ENCODE measurements around the gene PTPN22.

The PTPN22 gene

DNA sequence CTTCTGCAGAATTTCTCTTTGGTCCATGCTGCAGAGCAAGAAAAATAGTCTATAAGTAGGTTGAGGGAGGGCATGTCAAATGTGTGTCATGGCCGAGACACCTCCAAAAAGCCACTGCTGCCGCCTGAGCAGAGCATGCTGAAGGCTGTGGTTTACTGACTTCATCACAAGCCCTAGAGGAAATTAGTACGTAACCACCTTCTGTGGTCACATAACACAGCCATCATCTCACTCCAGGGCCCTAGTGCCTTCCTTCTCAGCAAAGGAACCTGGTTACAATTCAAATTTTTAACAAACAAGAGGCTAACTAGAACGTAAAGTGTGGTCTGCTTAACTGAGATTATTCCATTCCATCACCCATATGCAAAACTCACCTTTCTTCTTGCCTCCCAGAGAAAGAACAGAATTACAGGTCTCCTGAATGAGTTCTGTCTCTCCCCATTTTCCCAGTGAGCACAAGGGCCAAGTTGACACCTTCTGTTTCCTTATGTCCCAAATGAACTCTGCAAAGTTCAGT, at the start of gene PTPN22:
TSS of gene PTPN22 (minus strand) at position 116 of the 517 bp plus-strand sequence.
- no peak for DNase-seq

DNA sequence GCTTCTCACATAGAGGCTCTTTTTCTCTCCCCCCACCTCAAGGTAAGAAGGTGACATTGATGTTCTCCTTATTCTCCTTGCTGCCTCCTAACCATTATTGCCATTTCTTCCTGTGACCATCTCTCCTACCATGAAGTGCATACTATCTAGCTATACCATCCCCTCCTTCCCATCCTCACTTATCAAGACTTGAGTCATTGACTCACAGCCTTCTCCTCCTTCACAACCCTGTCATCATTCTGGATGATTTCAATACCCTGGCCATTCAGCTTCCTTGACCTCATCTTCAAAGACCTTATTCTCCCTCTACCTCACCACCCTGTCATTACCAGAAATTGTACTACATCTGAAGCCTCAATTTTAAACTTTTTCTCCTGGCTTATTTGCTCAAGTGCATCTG, 46.7 kb upstream of the PTPN22 start:
- no peak for DNase-seq

DNA sequence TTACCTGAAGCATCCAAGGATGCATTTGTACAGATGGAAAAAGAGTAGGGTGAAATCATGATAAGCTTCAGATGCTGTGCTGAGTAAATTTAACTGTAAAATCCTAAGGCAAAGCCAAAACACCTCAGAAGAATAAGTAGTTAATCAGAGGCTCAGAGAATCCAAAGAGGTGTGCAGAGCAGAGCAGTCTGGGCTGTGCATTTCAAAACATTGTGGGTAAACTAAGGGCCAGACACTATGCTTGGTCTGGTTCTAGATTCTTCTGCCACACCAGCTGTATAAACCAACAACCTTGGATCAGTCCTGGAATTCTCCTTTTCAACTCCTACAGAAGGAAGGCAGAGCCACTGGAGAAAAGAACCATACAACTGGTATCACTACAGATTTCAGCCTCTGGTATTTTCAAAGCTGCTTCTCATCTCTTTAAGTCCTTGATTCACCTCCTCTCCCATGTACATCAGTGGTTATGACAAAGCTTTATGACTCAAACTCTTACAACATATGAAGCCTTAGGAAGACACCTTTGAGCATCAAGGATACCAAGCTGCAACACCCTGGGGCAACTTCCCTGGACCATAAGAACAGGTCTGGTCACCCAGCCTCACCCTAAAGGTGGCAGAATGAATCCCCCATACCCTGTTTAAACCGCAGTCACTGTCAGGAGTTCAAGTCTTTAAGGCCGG, 46.0 kb upstream of the PTPN22 start:
- DNase-seq, result no peak

DNA sequence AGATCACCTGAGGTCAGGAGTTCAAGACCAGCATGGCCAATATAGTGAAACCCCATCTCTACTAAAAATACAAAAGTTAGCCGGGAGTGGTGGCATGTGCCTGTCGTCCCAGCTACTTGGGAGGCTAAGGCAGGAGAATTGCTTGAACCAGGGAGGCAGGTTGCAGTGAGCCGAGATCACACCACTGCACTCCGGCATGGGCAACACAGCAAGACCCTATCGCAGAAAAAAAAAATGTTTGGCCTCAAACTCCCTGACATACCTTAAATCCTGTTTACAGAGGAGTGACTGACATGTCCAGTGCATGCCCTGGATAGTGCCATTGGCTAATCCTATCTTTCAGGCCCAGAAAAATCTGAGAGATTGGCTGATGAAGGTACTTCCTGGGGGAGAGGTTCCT, 45.5 kb upstream of the PTPN22 start:
- DNase-seq, result no peak

DNA sequence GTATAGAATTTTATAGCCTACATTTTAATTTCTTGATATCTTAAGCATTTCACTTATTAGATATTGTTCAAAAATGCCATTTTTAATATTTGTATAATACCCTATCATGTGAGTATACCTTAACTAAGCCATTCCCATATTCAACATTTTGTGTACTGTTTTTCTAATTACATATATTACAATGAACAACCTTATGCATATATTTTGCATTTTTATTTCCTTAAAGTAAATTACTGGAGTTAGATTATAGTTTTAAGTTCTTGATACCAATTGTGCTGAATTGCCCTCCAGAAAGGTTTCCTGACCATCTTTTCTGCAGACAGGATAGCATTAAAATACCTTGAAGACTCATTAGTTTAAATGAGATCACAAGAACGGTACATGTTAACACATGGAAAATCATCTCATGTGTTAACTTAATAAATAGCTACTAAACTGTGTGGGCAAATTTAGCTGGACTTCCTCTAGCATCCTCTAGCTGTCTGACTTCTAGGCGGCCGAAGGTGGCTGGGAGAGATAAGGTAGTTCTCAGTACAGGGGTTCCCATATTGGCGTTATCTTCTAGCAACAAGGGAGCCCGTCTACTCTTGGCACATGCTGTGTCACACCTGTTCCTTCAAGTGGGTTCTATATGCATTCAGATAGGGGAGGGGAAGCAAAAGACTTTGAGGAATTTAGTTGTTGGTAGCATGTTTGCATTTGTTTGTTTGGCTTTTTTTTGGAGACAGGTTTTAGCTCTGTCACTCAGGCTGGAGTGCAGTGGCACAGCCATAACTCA, 42.6 kb upstream of the PTPN22 start:
- DNase-seq, result no peak

DNA sequence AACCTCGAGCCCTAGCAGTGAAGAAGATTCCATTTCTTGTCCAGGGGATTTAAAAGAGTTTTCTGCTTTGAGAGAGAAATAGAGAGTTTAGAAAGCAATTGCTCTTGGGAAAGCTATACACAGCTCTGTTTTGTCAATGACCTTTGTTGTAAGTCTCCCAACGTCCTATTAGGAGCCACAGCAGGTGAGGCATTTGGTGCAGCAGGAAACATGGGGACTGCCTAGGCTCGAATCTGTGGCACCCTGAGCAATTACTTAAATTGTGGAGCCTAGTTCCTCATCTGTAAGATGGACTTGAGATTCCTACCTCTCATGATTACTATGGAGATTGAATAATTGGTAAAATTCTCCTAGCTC, 41.8 kb upstream of the PTPN22 start:
- no peak for DNase-seq

DNA sequence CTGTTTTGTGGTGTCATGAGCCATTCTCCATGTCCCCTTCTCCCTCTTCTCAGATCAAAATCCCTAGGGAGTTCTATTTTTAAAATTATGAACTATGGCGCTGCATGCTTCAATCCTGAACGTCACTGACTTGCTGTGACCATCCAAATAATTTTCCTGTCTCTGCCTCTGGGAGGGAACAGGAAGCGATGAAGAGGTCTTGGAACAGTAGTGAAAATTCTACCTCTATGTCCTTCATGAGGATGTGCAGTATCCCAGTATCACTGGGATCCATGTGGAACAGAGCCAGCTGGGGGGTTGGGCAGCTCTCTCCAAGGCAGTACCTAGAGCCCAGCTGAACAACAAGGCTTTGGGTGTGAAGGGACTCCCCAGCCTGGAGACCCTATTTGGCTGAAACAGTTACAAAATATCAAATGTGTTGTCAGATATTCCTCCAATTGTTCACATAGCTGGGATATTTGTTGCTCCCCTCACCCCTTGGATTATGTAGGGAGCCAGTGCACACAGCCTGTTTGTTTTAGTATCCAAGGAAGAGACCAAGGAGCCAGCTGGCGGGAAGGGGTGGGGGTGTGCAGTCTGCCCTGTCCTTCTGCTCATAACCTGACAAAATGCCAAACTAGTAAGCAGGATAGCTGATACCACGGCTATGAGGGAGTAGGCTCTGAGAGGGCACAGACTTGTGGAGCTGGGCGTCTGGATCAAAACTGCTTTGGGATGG, 41.2 kb upstream of the PTPN22 start:
- DNase-seq, result no peak

DNA sequence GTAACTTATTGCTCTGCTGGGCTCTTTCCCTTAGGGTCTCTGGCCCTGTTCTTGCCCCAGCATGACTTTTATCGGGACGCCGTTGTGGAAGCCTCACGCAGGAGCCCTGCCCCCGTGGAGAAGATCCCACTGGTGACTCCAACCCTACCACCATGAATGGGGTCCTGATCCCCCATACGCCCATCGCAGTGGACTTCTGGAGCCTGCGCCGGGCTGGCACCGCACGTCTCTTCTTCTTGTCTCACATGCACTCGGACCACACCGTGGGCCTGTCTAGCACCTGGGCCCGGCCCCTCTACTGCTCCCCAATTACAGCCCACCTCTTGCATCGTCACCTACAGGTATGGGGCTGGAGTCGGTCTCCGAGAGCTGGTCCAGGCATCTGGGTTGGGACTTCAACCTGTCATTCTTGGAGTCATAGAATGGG, 33.9 kb upstream of the PTPN22 start:
- no peak for DNase-seq

DNA sequence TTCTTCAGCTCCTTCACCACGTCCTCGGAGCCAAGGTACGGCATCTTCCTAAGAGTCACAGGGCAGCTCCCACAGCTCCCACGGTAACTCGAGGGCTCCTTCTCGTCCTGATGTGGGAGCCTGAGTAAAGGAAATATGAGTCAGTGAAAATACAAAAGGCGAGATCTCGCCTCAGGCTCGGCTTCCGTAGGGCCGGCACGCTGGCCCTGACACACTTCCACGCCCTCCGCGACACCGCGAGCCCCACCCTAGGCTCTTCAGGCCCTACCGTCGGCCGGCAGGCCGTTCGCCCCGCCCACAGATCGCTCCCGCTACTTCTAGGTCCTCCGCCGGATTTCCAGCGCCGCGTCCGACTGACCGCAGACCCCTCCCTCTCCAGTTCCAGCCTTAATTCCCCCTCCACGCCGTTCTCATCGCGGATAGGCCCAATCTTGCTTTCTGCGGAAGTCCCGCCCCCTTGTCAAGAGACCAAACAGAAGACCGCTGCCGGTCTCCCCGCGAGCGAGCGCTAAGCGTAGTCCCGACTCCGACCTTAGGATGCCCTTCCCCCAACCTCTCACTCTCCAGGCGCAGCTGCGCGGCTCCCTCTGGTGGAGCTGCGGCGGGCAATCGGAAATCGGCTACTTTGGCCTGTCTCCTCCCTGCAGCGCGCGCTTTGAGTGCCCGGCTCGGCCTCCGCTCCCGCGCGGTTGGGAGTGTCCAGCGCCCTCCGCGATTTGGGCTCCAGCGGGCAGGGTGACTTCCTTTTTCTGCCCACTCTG, 33.3 kb upstream of the PTPN22 start, which contains the start of the genes AP4B1 and DCLRE1B:
TSS of gene AP4B1 (minus strand) at position 126 of the 761 bp plus-strand sequence. CDS start at position 44, 82 bp downstream.
TSS of gene DCLRE1B (plus strand) at position 653 of the 761 bp plus-strand sequence. CDS start 261 bp downstream, outside the sequence.
- DNase-seq, result peak; percentile 91

DNA sequence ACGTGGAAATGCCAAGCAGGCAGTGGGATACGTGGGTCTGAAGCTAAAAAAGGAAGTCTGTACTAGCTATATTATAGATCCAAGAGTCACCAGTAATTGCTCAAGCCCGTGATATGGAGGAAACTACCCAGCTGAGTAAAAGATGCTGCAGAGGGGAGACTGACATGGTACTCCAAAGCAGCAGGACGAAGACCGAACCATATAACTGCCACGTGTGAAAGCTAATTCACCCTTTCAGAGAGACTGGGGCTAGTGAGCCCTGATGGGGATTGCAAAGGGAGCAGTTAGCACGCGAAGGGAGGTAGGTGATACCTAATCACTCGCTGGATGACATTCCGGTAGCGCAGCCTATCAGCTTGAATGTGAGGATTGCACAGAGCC, 32.8 kb upstream of the PTPN22 start:
- DNase-seq, result no peak

DNA sequence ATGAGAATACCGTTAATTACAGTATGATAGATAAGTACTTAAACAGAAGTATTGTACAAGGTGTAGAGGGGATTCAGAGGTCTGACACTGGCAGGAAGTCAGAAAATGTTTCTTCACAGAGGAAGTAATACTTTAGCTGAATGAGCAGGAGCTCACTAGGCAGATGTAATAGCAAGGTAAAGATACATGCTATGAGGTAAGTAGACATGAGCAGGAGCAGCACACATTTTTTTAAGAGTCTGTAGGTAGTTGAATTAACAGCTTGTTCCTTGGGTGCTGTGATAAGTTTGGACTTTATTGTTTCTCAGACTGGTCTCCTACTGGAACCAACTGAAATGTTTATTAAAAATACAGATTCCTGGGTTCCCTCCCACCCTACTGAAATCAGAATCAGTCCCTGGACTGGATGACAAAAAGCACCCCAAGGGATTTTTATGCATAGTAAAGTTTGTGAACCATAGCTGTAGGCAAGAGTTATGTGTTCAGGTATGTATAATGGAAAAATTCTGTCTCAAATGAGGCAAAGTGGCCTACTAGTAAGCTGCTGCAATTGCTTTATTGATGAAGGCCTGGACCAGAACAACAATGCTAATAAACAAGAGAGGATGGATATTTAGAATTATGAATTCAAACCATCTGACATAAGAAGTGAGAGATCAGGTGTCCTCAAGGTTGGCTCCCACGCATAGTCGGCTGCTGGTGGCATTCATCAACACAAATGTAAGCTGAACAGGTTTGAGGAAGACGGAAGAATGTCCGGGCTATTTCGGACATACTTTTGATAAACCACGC, 32.2 kb upstream of the PTPN22 start:
- no peak for DNase-seq

DNA sequence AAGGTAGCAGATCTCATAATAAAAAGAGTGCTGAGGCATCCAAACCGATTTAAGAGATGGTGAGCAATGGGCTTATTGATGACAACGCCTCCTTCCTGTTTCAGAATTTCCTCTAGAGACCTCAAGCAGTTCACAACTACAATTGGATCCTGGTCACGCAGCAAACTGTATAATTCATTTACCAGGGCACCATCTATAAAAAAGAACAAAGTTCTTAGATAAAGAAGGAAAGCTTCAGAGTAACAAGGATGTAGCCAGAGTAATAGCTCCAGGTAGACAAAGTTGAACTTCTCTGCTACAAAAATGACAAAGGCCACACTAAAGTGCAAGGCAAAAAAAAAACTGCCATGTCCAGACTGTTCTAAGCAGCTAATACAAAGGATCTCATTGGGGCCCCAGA, 29.7 kb upstream of the PTPN22 start:
- no peak for DNase-seq

DNA sequence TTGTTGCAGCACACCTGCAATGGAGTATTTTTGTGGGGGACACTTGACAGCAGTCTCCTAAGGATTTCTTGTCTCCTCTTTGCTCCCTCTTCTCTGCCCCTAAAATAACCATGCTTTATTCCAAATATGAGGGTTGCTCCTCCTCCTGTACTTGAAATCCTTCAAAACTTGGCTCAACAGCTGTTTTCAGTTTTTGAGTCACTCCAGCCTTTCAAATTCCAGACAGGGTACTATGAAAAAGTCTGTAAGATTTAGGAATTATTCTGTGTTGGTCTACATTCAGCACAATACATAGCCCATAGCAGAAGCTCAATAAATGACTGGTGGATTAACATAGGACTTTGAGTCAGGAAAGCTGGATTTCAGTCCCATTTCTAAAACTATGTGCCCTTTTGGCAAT, 27.6 kb upstream of the PTPN22 start:
- no peak for DNase-seq

DNA sequence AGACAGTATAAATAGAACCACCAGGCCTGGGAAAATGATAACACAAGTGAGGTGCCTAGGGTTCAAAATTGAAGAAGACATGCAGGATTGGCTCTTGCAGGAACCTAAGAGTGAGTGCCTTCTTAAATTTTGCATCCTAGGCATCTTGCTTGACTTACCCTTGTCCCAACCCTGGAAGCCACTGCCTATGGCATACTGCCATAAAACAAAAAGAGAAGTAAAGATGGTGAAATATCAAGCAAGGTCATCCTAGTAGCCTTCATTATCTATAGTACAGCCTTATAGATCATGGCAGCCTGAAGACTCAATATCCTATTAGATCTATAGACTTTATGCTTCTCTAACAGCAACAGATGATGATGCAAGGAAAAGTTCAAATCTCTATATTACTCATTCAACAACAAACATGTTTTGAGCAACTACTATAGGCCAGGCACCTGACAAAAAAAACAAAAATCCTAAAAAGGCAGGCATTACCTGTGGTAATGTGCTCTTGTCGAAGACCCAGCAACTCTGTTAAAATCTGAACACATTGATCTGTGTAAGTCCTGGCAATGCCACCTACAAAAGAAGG, 26.8 kb upstream of the PTPN22 start:
- no peak for DNase-seq

DNA sequence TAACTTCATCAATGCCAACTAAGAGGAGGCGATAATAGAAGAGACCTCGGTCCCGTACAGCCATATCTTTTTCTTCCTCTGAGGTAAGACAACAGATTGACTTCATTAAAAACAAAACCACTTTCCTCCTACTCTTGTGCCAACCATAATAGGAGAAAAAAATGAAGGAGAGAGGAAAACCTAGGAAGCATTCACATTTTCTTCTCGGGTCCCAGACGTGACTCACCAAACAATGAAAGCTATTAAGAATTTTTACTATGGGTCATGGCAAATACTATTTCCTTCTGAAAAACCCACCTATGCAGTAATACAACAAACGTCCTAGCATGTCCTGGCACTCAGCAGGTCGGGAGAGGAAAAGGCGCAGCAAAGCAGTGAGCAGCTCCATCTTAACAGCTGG, 24.4 kb upstream of the PTPN22 start:
- no peak for DNase-seq

DNA sequence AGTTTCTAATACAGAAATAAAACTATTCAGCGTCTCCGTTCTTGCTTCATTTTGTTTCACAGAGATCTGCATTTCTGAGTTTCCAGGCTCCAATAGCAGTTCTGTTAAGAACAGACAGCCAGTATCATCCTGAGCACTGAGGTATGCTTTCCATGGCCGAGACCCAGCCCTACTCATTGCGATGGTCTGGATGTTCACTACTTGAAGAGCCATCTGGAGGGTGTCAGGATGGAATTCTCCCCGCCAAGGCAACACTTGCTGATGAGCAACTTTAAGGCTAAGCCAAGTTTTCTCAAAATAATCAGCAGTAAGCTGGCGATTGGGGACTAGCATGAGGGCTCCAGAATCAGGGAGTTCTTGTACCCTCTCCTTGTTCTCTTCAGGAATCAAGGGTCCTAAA, 23.6 kb upstream of the PTPN22 start:
- no peak for DNase-seq

DNA sequence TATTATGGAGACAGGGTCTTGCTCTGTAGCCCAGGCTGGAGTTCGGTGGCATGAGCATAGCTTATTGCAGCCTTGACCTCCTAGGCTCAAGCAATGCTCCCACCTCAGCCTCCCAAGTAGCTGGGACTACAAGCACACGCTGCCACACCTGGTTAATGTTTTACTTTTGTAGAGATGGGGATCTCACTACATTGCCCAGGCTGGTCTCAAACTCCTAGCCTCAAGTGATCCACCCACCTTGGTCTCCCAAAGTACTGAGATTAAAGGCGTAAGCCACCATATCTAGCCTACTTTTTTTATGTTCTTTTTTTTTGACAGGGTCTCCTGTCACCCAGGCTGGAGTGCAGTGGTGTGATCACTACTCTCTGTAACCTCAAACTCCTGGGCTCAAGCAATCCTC, 21.8 kb upstream of the PTPN22 start:
- DNase-seq, result no peak

DNA sequence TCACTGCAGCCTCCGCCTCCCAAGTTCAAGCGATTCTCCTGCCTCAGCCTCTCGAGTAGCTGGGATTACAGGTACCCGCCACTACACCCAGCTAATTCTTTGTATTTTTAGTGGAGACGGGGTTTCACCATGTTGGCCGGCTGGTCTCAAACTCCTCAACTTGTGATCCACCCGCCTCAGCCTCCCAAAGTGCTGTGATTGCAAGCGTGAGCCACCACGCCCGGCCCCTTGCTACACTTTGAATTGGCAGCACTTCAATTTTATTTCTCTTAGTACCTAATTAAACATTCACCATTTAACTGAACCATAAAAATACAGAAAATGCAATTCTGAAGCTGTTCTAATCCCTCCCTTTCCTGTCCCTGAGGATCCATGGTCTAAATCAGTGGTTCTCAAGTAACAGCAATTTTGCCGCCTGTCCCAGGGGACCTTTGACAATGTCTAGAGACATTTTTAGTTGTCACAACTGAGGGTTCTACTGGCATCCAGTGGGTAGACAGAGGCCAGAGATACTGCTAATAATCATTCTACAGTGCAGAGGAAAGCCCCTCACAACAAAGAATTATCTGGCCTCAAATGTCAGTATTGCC, 20.2 kb upstream of the PTPN22 start:
- no peak for DNase-seq

DNA sequence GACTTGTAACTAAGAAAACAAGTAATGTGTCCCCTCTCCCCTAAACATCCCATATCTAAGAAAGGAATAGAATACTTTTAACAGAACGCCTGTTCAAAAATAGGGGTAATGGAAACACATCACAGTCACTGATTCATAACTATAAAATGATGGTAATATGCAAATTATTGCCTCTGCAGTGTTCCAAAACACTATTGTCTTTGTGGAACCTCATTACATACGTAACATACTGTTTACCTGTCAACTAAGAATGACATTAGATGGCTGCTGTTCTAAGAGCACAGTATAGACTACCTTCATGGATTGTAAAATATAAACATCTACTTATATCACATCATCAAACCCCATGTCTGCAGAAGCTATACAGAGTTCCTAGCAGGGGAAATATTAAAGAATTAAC, 19.3 kb upstream of the PTPN22 start:
- DNase-seq, result no peak

DNA sequence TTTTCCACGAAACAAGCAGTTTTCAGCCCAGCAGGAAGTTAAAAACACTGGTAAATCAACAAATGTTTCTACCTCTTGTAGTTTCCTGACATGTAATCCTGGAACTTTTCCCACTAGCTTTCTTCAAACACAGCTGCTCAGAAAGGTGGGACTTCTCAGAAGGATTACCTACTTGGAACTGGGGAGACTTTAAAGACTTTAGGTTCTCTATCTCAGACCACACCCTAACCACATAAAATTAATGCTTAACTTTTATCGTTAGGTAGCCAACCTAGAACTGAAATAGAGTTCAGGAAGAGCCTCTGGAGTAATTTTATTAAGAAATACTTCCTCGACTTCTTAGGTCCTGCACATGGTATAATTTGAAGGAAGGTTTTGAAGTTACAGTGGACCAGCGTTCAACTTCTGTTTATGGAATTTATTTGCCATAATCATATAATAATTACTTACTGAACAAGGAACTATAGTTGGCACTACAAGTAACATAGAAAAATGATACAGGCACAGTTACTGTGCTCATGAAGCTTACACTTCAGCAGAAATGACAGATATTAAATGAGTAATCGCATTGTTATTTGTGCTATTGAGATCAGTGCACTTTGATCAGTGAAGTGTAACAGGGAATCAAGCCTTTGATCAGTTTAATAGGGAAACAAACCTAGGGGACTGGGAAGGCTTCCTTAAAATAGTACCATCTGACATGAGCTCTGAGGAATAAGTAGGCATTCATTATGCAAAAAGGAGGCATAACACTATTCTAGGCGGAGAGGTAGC, 16.1 kb upstream of the PTPN22 start, which contains the start of gene BCL2L15:
TSS of gene BCL2L15 (minus strand) at position 180 of the 774 bp plus-strand sequence. CDS start 206 bp downstream, outside the sequence.
- no peak for DNase-seq
